Measurements from ENCODE around the gene AIPL1. TPM values are rescaled to one million over a fixed set of nuclear protein-coding genes. Genes with fewer than 3 reads are reported as not detected.

Gene AIPL1
- total RNA-seq, 1 experiment from 2014 or later: not detected

GRCh38 chr17:6475411-6475810, 40.5 kb upstream of the AIPL1 start:
- peaks cover 3% of the 10 kb centered on the region; the same call in 1 of the 2 replicates for H3K4me1 ChIP-seq (ENCODE audit: control insufficient read depth, insufficient read depth, low read length)
- TF ChIP-seq POLR2AphosphoS5 (IDR thresholded peaks at IDR 0.05; ENCODE audit: low read depth, low read length): no peak
- in situ Hi-C loops (cut with HindIII; ENCODE audit: low pct_unique_long_range_greater_than_20kb, low sequenced_read_pairs): no loop called here
- no peaks in the 10 kb centered on the region for H3K36me3 ChIP-seq (ENCODE audit: control insufficient read depth, insufficient read depth, low read length)
- ChIA-PET CTCF (interaction anchor here (0.8 kb wide), 1 partner anchor 19 kb away, joined by 3 read pairs; no protein-coding TSS in a partner anchor), POLR2A (no interaction called here)
- ATAC-seq (no peak), DNase-seq (ENCODE audit: low read depth, low spot score) (no peak)
- intact Hi-C loops (cut with micrococcal nuclease; ENCODE audit: unreplicated experiment): no loop called here
- no peak overlapping the region for H3K4me3 ChIP-seq (ENCODE audit: low read depth in 2 of 2, low read length in 2 of 2)
- H3K27me3 ChIP-seq (ENCODE audit: control insufficient read depth, insufficient read depth, low read length): no peaks in the 10 kb centered on the region; the same call in 1 of the 2 replicates
- no peak overlapping the region for H3K27ac ChIP-seq (ENCODE audit: low read length)
- no peaks in the 10 kb centered on the region for H3K9me3 ChIP-seq (ENCODE audit: control insufficient read depth, insufficient read depth, low read depth, low read length)
- no TSS peak for BruUV-seq (replicated peaks)

GRCh38 chr17:6474906-6475305, 40.0 kb upstream of the AIPL1 start:
- H3K9me3 ChIP-seq (ENCODE audit: control insufficient read depth, insufficient read depth, low read depth, low read length): no peaks in the 10 kb centered on the region
- no peak overlapping the region for H3K27ac ChIP-seq (ENCODE audit: low read length)
- peaks cover 3% of the 10 kb centered on the region; the same call in 1 of the 2 replicates for H3K4me1 ChIP-seq (ENCODE audit: control insufficient read depth, insufficient read depth, low read length)
- no TSS peak for BruUV-seq (replicated peaks)
- H3K4me3 ChIP-seq (ENCODE audit: low read depth in 2 of 2, low read length in 2 of 2): no peak overlapping the region
- in situ Hi-C loops (cut with HindIII; ENCODE audit: low pct_unique_long_range_greater_than_20kb, low sequenced_read_pairs) (no loop called here), intact Hi-C loops (cut with micrococcal nuclease; ENCODE audit: unreplicated experiment) (no loop called here)
- no peaks in the 10 kb centered on the region; the same call in 1 of the 2 replicates for H3K27me3 ChIP-seq (ENCODE audit: control insufficient read depth, insufficient read depth, low read length)
- DNase-seq (ENCODE audit: low read depth, low spot score): no peak
- TF ChIP-seq TCF7L2 (IDR thresholded peaks at IDR 0.05; ENCODE audit: low read depth, low read length): no peak
- no peak for TF ChIP-seq POLR2AphosphoS5 (IDR thresholded peaks at IDR 0.05; ENCODE audit: low read depth, low read length)
- TF ChIP-seq SIN3A (IDR thresholded peaks at IDR 0.05; ENCODE audit: borderline replicate concordance, insufficient read depth, low read depth, low read length): no peak
- TF ChIP-seq, protein P1, sequence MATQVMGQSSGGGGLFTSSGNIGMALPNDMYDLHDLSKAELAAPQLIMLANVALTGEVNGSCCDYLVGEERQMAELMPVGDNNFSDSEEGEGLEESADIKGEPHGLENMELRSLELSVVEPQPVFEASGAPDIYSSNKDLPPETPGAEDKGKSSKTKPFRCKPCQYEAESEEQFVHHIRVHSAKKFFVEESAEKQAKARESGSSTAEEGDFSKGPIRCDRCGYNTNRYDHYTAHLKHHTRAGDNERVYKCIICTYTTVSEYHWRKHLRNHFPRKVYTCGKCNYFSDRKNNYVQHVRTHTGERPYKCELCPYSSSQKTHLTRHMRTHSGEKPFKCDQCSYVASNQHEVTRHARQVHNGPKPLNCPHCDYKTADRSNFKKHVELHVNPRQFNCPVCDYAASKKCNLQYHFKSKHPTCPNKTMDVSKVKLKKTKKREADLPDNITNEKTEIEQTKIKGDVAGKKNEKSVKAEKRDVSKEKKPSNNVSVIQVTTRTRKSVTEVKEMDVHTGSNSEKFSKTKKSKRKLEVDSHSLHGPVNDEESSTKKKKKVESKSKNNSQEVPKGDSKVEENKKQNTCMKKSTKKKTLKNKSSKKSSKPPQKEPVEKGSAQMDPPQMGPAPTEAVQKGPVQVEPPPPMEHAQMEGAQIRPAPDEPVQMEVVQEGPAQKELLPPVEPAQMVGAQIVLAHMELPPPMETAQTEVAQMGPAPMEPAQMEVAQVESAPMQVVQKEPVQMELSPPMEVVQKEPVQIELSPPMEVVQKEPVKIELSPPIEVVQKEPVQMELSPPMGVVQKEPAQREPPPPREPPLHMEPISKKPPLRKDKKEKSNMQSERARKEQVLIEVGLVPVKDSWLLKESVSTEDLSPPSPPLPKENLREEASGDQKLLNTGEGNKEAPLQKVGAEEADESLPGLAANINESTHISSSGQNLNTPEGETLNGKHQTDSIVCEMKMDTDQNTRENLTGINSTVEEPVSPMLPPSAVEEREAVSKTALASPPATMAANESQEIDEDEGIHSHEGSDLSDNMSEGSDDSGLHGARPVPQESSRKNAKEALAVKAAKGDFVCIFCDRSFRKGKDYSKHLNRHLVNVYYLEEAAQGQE (IDR thresholded peaks at IDR 0.05; ENCODE audit: insufficient read depth in 1 of 2, low read depth in 2 of 2, low read length in 1 of 2): no peak
- TF ChIP-seq, protein P2, sequence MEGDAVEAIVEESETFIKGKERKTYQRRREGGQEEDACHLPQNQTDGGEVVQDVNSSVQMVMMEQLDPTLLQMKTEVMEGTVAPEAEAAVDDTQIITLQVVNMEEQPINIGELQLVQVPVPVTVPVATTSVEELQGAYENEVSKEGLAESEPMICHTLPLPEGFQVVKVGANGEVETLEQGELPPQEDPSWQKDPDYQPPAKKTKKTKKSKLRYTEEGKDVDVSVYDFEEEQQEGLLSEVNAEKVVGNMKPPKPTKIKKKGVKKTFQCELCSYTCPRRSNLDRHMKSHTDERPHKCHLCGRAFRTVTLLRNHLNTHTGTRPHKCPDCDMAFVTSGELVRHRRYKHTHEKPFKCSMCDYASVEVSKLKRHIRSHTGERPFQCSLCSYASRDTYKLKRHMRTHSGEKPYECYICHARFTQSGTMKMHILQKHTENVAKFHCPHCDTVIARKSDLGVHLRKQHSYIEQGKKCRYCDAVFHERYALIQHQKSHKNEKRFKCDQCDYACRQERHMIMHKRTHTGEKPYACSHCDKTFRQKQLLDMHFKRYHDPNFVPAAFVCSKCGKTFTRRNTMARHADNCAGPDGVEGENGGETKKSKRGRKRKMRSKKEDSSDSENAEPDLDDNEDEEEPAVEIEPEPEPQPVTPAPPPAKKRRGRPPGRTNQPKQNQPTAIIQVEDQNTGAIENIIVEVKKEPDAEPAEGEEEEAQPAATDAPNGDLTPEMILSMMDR (IDR thresholded peaks at IDR 0.05): no peak
- POLR2A ChIA-PET: no interaction called here
- no peak for ATAC-seq
- CTCF ChIA-PET: no interaction called here
- H3K36me3 ChIP-seq (ENCODE audit: control insufficient read depth, insufficient read depth, low read length): no peaks in the 10 kb centered on the region

DNA sequence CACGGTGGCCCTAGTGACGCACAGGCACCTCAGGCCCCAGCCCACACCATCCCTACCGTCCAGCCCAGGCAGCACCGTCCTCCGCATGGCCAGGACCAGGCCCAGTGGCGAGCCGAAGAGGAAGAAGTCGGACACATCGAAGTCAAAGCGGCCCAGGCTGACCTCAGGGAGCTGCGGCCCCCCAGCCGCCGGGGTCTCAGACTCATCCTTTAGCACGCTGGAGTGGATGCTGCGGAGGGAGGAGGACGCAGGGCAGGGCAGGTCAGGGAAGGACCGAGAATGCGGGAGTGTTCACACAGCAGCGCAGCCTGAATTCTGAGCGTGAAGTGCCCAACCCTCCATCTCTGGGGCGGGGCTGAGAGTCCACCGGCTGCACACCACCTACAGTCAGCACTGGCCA, 39.5 kb upstream of the AIPL1 start:
- POLR2A ChIA-PET: no interaction called here
- no peak for TF ChIP-seq SIN3A (IDR thresholded peaks at IDR 0.05; ENCODE audit: borderline replicate concordance, insufficient read depth, low read depth, low read length)
- TF ChIP-seq TCF7L2 (IDR thresholded peaks at IDR 0.05; ENCODE audit: low read depth, low read length): no peak
- no peak for TF ChIP-seq POLR2AphosphoS5 (IDR thresholded peaks at IDR 0.05; ENCODE audit: low read depth, low read length)
- TF ChIP-seq, protein P1 (IDR thresholded peaks at IDR 0.05; ENCODE audit: insufficient read depth in 1 of 2, low read depth in 2 of 2, low read length in 1 of 2): no peak
- TF ChIP-seq, protein P2 (IDR thresholded peaks at IDR 0.05): no peak
- Histone ChIP-seq H3K36me3 (ENCODE audit: control insufficient read depth, insufficient read depth, low read length) (no peaks in the 10 kb centered on the region), H3K27ac (ENCODE audit: low read length) (no peak overlapping the region), H3K9me3 (ENCODE audit: control insufficient read depth, insufficient read depth, low read depth, low read length) (no peaks in the 10 kb centered on the region), H3K27me3 (ENCODE audit: control insufficient read depth, insufficient read depth, low read length) (no peaks in the 10 kb centered on the region; the same call in 1 of the 2 replicates), H3K4me1 (ENCODE audit: control insufficient read depth, insufficient read depth, low read length) (peaks cover 3% of the 10 kb centered on the region; the same call in 1 of the 2 replicates), H3K4me3 (ENCODE audit: low read depth in 2 of 2, low read length in 2 of 2) (no peak overlapping the region)
- ATAC-seq: no peak
- DNase-seq (ENCODE audit: low read depth, low spot score): no peak
- in situ Hi-C loops (cut with HindIII; ENCODE audit: low pct_unique_long_range_greater_than_20kb, low sequenced_read_pairs): no loop called here
- CTCF ChIA-PET: interaction anchor here (0.5 kb wide), 1 partner anchor 58 kb away, joined by 3 read pairs; no protein-coding TSS in a partner anchor
- intact Hi-C loops (cut with micrococcal nuclease; ENCODE audit: unreplicated experiment): no loop called here
- no TSS peak for BruUV-seq (replicated peaks)
